AG10803 (cell line): ENCODE measurements around the gene REEP5.

Experiments used
- DNase-seq: peaks from one replicate; pipeline ENCODE4 v3.0.0; 2010; ENCODE audit warnings: low read depth
- H3K4me3 ChIP-seq: 2 replicates; pipeline ENCODE4 v1.5.1; 2011; ENCODE audit warnings: mild to moderate bottlenecking, low read length, control low read depth
- CTCF ChIP-seq: conservative IDR thresholded peaks from 2 replicates; pipeline ENCODE4 v1.5.1; 2011; ENCODE audit warnings: mild to moderate bottlenecking, low read length, control low read depth, inconsistent platforms

REEP5 gene

DNA sequence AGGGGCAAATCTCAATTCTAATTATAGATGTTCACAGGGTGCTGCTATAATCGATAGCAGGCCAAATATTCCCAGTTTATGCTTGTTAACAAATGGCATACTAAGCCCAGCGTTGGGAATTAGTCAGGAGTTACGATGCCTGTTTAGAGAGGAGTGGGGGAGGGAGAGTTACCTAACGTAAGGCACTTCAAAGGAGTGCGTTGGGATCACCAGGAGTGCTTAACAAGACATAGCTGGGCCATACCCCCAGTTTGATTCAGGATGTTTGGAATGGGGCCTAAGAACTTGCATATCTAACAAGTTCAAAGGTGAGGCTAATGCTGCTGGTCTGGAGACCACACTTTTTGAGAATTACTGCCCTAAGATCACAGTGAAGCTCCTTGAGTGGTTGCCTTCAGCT lies 75.5 kb downstream of the REEP5 start:
- no peak overlapping the region for H3K4me3 ChIP-seq
- no peak for TF ChIP-seq CTCF
- DNase-seq: no peak

- H3K4me3 ChIP-seq: no peak overlapping the region
- no peak for DNase-seq
- no peak for TF ChIP-seq CTCF
Measured at GRCh38 chr5:112844489-112844888, 77.5 kb downstream of the REEP5 start.

GRCh38 chr5:112833971-112834370 lies 88.1 kb downstream of the REEP5 start:
- no peak for TF ChIP-seq CTCF
- H3K4me3 ChIP-seq: no peak overlapping the region
- no peak for DNase-seq

DNA sequence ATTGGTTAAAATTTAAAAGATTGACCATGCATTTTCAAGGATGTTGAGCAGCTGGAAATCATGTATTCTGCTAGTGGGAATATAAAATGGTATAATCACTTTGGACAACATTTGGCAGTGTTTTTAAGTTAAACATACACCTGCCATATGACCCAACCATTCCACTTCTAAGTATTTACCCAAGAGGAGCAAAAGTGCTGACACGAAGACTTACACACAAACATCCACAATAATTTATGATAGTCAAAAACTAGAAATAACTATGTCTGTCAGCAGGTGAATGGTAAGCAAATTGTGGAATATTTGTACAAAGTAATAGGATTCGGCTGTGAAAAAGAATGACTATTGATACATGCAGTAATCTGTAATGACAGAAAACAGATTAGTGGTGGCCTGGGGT lies 91.6 kb downstream of the REEP5 start:
- H3K4me3 ChIP-seq: no peak overlapping the region
- no peak for TF ChIP-seq CTCF
- no peak for DNase-seq
